ENCODE measurements around the gene GPC6.

The GPC6 gene

GRCh38 chr13:94172416-94172815, 945.8 kb downstream of the GPC6 start:
- no peak for TF ChIP-seq MYC (IDR thresholded peaks at IDR 0.05; ENCODE audit: low read depth, low read length)
- TF ChIP-seq CTCF (IDR thresholded peaks at IDR 0.05; ENCODE audit: low read depth, low read length): no peak
- DNase-seq (ENCODE audit: low read depth): no peak
- H3K4me3 ChIP-seq (ENCODE audit: low read depth, low read length): no peak overlapping the region

- no peak for DNase-seq (ENCODE audit: low read depth)
- H3K4me3 ChIP-seq (ENCODE audit: low read depth, low read length): no peak overlapping the region
- TF ChIP-seq MAX (IDR thresholded peaks at IDR 0.05; ENCODE audit: low read depth, low read length) (no peak), CTCF (IDR thresholded peaks at IDR 0.05; ENCODE audit: low read depth, low read length) (no peak), POLR2A (IDR thresholded peaks at IDR 0.05; ENCODE audit: extremely low read depth, insufficient read length) (no peak), MYC (IDR thresholded peaks at IDR 0.05; ENCODE audit: low read depth, low read length) (no peak)
Observed at GRCh38 chr13:94173312-94173854, 946.8 kb downstream of the GPC6 start.

GRCh38 chr13:94174009-94174408, 947.4 kb downstream of the GPC6 start:
- TF ChIP-seq CTCF (IDR thresholded peaks at IDR 0.05; ENCODE audit: low read depth, low read length): no peak
- TF ChIP-seq MAX (IDR thresholded peaks at IDR 0.05; ENCODE audit: low read depth, low read length): no peak
- TF ChIP-seq MYC (IDR thresholded peaks at IDR 0.05; ENCODE audit: low read depth, low read length): no peak
- no peak for TF ChIP-seq POLR2A (IDR thresholded peaks at IDR 0.05; ENCODE audit: extremely low read depth, insufficient read length)
- H3K4me3 ChIP-seq (ENCODE audit: low read depth, low read length): no peak overlapping the region
- DNase-seq (ENCODE audit: low read depth): no peak

- no peak overlapping the region for H3K4me3 ChIP-seq (ENCODE audit: low read depth, low read length)
- TF ChIP-seq POLR2A (IDR thresholded peaks at IDR 0.05; ENCODE audit: extremely low read depth, insufficient read length) (no peak), MAX (IDR thresholded peaks at IDR 0.05; ENCODE audit: low read depth, low read length) (no peak), MYC (IDR thresholded peaks at IDR 0.05; ENCODE audit: low read depth, low read length) (no peak), CTCF (IDR thresholded peaks at IDR 0.05; ENCODE audit: low read depth, low read length) (no peak)
- DNase-seq (ENCODE audit: low read depth): no peak
Observed at GRCh38 chr13:94175076-94175475, 948.5 kb downstream of the GPC6 start.

GRCh38 chr13:94176561-94176960, 950.0 kb downstream of the GPC6 start:
- no peak for DNase-seq (ENCODE audit: low read depth)
- TF ChIP-seq MYC (IDR thresholded peaks at IDR 0.05; ENCODE audit: low read depth, low read length) (no peak), MAX (IDR thresholded peaks at IDR 0.05; ENCODE audit: low read depth, low read length) (no peak), CTCF (IDR thresholded peaks at IDR 0.05; ENCODE audit: low read depth, low read length) (no peak), POLR2A (IDR thresholded peaks at IDR 0.05; ENCODE audit: extremely low read depth, insufficient read length) (no peak)
- no peak overlapping the region for H3K4me3 ChIP-seq (ENCODE audit: low read depth, low read length)

- TF ChIP-seq POLR2A (IDR thresholded peaks at IDR 0.05; ENCODE audit: extremely low read depth, insufficient read length): no peak
- TF ChIP-seq MAX (IDR thresholded peaks at IDR 0.05; ENCODE audit: low read depth, low read length): no peak
- TF ChIP-seq MYC (IDR thresholded peaks at IDR 0.05; ENCODE audit: low read depth, low read length): no peak
- no peak for TF ChIP-seq CTCF (IDR thresholded peaks at IDR 0.05; ENCODE audit: low read depth, low read length)
- DNase-seq (ENCODE audit: low read depth): no peak
- no peak overlapping the region for H3K4me3 ChIP-seq (ENCODE audit: low read depth, low read length)
Observed at GRCh38 chr13:94177041-94177440, 950.4 kb downstream of the GPC6 start.

Measured in NB4 (cell line).